ENCODE results near the gene ABLIM1.
"Not testable (repeated sequence)": the region's sequence is repeated elsewhere in the genome, so short reads cannot be mapped to it uniquely, and the experiment has no call there.

The ABLIM1 gene

GRCh38 chr10:114658175-114658574 lies at the start of gene ABLIM1:
Gene ABLIM1, minus strand, starts transcription at chr10:114658275. Its CDS starts 75 bp downstream, at chr10:114658200.
- no peak for DNase-seq

- DNase-seq: no peak
Observed at GRCh38 chr10:114706458-114707055, 48.5 kb upstream of the ABLIM1 start.

- DNase-seq: no peak
Observed at GRCh38 chr10:114704679-114705078, 46.6 kb upstream of the ABLIM1 start.

- DNase-seq: no peak
Observed at GRCh38 chr10:114703377-114704107, 45.5 kb upstream of the ABLIM1 start.

- no peak for DNase-seq
Observed at GRCh38 chr10:114698271-114699061, 40.4 kb upstream of the ABLIM1 start.

GRCh38 chr10:114697061-114697598 lies 39.1 kb upstream of the ABLIM1 start:
- no peak for DNase-seq

GRCh38 chr10:114696301-114696700 lies 38.2 kb upstream of the ABLIM1 start:
- DNase-seq: not testable (repeated sequence)

- peak in 2 of 4 experiments; percentile 1 to 6 for DNase-seq
Observed at GRCh38 chr10:114694752-114695151, 36.7 kb upstream of the ABLIM1 start.

GRCh38 chr10:114694062-114694461 lies 36.0 kb upstream of the ABLIM1 start:
- DNase-seq: no peak

- no peak for DNase-seq
Observed at GRCh38 chr10:114691442-114691941, 33.4 kb upstream of the ABLIM1 start.

- no peak for DNase-seq
Observed at GRCh38 chr10:114688786-114689185, 30.7 kb upstream of the ABLIM1 start.

- DNase-seq: no peak
Observed at GRCh38 chr10:114687459-114687858, 29.4 kb upstream of the ABLIM1 start.

GRCh38 chr10:114686013-114686412 lies 27.9 kb upstream of the ABLIM1 start:
- no peak for DNase-seq

- DNase-seq: no peak
Observed at GRCh38 chr10:114685456-114685855, 27.4 kb upstream of the ABLIM1 start.

GRCh38 chr10:114684822-114685209 lies 26.7 kb upstream of the ABLIM1 start:
- DNase-seq: no peak

- no peak for DNase-seq
Observed at GRCh38 chr10:114684084-114684821, 26.2 kb upstream of the ABLIM1 start.

- DNase-seq: no peak
Observed at GRCh38 chr10:114683593-114683992, 25.5 kb upstream of the ABLIM1 start.

- DNase-seq: no peak
Observed at GRCh38 chr10:114683162-114683561, 25.1 kb upstream of the ABLIM1 start.

- DNase-seq: no peak
Observed at GRCh38 chr10:114682532-114682931, 24.5 kb upstream of the ABLIM1 start.

- no peak for DNase-seq
Observed at GRCh38 chr10:114682121-114682520, 24.0 kb upstream of the ABLIM1 start.

GRCh38 chr10:114681542-114681941 lies 23.5 kb upstream of the ABLIM1 start:
- no peak for DNase-seq

GRCh38 chr10:114680543-114681117 lies 22.6 kb upstream of the ABLIM1 start:
- DNase-seq: no peak

Measured in activated naive CD4-positive, alpha-beta T cell (primary cell).